Keratinocyte (primary cell): ENCODE data around the gene TEX29. TPM values are rescaled to one million over a fixed set of nuclear protein-coding genes. Genes with fewer than 3 reads are reported as not detected.

Experiments used
- DNase-seq: peaks from one replicate; pipeline ENCODE4 v3.0.0-alpha.2; 2011; ENCODE audit warnings: low read depth, missing footprints, low spot score
- FAIRE-seq: peaks from 2 replicates; lab custom pipeline; 2011; peaks lifted over from hg19 to GRCh38; lab: Jason Lieb, UNC
- H2AFZ ChIP-seq: 2 replicates; pipeline ENCODE4 v1.6.0; 2012; ENCODE audit warnings: low read length, control low read depth, inconsistent platforms; ENCODE audit not compliant: control insufficient read depth
- H3K27ac ChIP-seq: 2 replicates; pipeline ENCODE4 v1.5.1; 2011; ENCODE audit warnings: low read length; ENCODE audit not compliant: control insufficient read depth, insufficient read depth
- H3K27me3 ChIP-seq: 3 replicates; pipeline ENCODE4 v1.6.0; 2011; ENCODE audit warnings: low read length; ENCODE audit not compliant: control insufficient read depth, insufficient read depth; ENCODE audit errors: extremely low read depth
- H3K36me3 ChIP-seq, 2 experiments: 2 replicates in 1 of 2; 3 replicates in 1 of 2; pipeline ENCODE4 v1.5.1; 2011; ENCODE audit warnings: low read length in 2 of 2, mild to moderate bottlenecking in 1 of 2; ENCODE audit not compliant: control insufficient read depth in 2 of 2, insufficient read depth in 2 of 2; ENCODE audit errors: extremely low read depth in 1 of 2
- H3K4me1 ChIP-seq: 3 replicates; pipeline ENCODE4 v1.5.1; 2011; ENCODE audit warnings: low read length; ENCODE audit not compliant: control insufficient read depth, insufficient read depth; ENCODE audit errors: extremely low read depth
- H3K4me2 ChIP-seq: 3 replicates; pipeline ENCODE4 v1.6.0; 2011; ENCODE audit warnings: low read depth, low read length; ENCODE audit not compliant: control insufficient read depth, insufficient read depth; ENCODE audit errors: extremely low read depth
- H3K4me3 ChIP-seq, 3 experiments: fragments of 200-600 bp in 1 of 3; sonication (generic) in 1 of 3; 2 replicates in 2 of 3; 3 replicates in 1 of 3; pipeline ENCODE4 v1.5.1; 2011 to 2016; ENCODE audit warnings: low read length in 3 of 3, mild to moderate bottlenecking in 3 of 3, control low read depth in 2 of 3, inconsistent platforms in 1 of 3, low read depth in 1 of 3, mixed read lengths in 1 of 3, mixed run types in 1 of 3, moderate library complexity in 1 of 3; ENCODE audit not compliant: control insufficient read depth in 2 of 3, insufficient read depth in 2 of 3; ENCODE audit errors: extremely low read depth in 1 of 3
- H3K79me2 ChIP-seq: 2 replicates; pipeline ENCODE4 v1.6.0; 2012; ENCODE audit warnings: low read length; ENCODE audit not compliant: control insufficient read depth, insufficient read depth
- H3K9ac ChIP-seq: 3 replicates; pipeline ENCODE4 v1.6.0; 2011; ENCODE audit warnings: low read length; ENCODE audit not compliant: control insufficient read depth, insufficient read depth; ENCODE audit errors: extremely low read depth
- H3K9me1 ChIP-seq: 3 replicates; pipeline ENCODE4 v1.6.0; 2011; ENCODE audit warnings: low read length; ENCODE audit not compliant: control insufficient read depth, insufficient read depth; ENCODE audit errors: extremely low read depth
- H3K9me3 ChIP-seq: 2 replicates; pipeline ENCODE4 v1.5.1; 2012; ENCODE audit warnings: low read depth, low read length; ENCODE audit not compliant: control insufficient read depth
- H4K20me1 ChIP-seq: 3 replicates; pipeline ENCODE4 v1.6.0; 2011; ENCODE audit warnings: low read length; ENCODE audit not compliant: control insufficient read depth, insufficient read depth; ENCODE audit errors: extremely low read depth
- EZH2 ChIP-seq: IDR thresholded peaks from one replicate; pipeline ENCODE4 v1.6.1; 2012; ENCODE audit warnings: inconsistent platforms, mild to moderate bottlenecking, low read length, moderate library complexity
- dilution Hi-C: fragments of 300-500 bp; cut with MboI; formaldehyde crosslinking; loops from one replicate; pipeline ENCODE4 v1.7.0; 2020; ENCODE audit warnings: low sequenced_read_pairs; ENCODE audit not compliant: extremely low pct_ligation_motif_present
- polyA plus RNA-seq, 5 experiments: library from polyadenylated mRNA; depleted of rRNA in 3 of 5; stranded (reverse) in 3 of 5; stranded (forward) in 1 of 5; unstranded in 1 of 5; fragments of >200 nt; gene quantifications; 1 replicate in 1 of 5; 2 replicates in 3 of 5; 3 replicates in 1 of 5; pipeline versions ENCODE4 v1.2.1 to v1.2.3, GENCODE V29; 2011 to 2012; ENCODE audit warnings: missing spikeins in 2 of 5, low read depth in 1 of 5, low replicate concordance in 1 of 5
- TF ChIP-seq, protein P1 (sequence below), 3 experiments: IDR thresholded peaks in 1 of 3; conservative IDR thresholded peaks in 1 of 3; optimal IDR thresholded peaks in 1 of 3; 2 replicates in 2 of 3; 3 replicates in 1 of 3; pipeline versions ENCODE3 to v1.5.1; 2011; ENCODE audit warnings: low read length in 3 of 3, mild to moderate bottlenecking in 3 of 3, moderate library complexity in 2 of 3, control low read depth in 1 of 3, inconsistent platforms in 1 of 3; ENCODE audit not compliant: insufficient read depth in 2 of 3; ENCODE audit errors: extremely low read depth in 1 of 3

The TEX29 gene
- polyA plus RNA-seq, 1 donor (not counting 4 experiments of a cell fraction or from before 2014, with no cell fraction given): 0.18 TPM

DNA sequence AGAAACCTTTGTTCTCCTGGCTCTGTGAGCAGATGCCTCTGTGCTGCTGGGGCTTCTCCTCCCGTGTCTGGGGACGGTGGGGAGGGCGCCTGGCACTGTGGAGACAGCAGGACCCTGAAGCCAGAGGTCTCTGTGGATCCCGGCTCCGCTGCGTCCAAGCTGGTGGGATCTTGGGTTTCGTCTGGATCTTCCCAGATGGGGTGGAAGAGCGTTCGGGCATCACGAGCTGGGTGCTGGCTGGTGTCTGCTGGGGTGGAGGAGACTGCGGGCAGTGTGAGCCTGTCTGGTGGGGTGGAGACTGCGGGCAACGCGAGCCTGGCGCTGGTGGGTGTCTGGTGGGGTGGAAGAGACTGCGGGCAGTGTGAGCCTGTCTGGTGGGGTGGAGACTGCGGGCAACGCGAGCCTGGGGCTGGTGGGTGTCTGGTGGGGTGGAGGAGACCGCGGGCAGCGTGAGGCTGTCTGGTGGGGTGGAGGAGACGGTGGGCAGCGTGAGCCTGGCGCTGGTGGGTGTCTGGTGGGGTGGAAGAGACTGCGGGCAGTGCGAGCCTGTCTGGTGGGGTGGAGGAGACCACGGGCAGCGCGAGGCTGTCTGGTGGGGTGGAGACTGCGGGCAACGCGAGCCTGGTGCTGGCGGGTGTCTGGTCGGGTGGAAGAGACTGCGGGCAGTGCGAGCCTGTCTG is 5.6 kb downstream of the TEX29 start:
- Histone ChIP-seq H3K79me2 (no peaks in the 10 kb centered on the region), H3K27me3 (no peaks in the 10 kb centered on the region), H3K9me3 (no peaks in the 10 kb centered on the region), H3K4me1 (no peaks in the 10 kb centered on the region), H3K27ac (no peak overlapping the region), H3K4me2 (no peak overlapping the region), H3K36me3 (no peaks in the 10 kb centered on the region), H3K9me1 (no peaks in the 10 kb centered on the region), H4K20me1 (no peaks in the 10 kb centered on the region), H3K4me3 (no peak overlapping the region), H3K9ac (no peak overlapping the region), H2AFZ (no peak overlapping the region)
- DNase-seq: no peak
- TF ChIP-seq, protein P1, sequence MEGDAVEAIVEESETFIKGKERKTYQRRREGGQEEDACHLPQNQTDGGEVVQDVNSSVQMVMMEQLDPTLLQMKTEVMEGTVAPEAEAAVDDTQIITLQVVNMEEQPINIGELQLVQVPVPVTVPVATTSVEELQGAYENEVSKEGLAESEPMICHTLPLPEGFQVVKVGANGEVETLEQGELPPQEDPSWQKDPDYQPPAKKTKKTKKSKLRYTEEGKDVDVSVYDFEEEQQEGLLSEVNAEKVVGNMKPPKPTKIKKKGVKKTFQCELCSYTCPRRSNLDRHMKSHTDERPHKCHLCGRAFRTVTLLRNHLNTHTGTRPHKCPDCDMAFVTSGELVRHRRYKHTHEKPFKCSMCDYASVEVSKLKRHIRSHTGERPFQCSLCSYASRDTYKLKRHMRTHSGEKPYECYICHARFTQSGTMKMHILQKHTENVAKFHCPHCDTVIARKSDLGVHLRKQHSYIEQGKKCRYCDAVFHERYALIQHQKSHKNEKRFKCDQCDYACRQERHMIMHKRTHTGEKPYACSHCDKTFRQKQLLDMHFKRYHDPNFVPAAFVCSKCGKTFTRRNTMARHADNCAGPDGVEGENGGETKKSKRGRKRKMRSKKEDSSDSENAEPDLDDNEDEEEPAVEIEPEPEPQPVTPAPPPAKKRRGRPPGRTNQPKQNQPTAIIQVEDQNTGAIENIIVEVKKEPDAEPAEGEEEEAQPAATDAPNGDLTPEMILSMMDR (optimal IDR thresholded peaks at IDR 0.05 in 1 of 3, IDR thresholded peaks at IDR 0.05 in 1 of 3, conservative IDR thresholded peaks at IDR 0.05 in 1 of 3; ENCODE audit: extremely low read depth in 1 of 3, insufficient read depth in 2 of 3, low read length in 3 of 3): no peak
- TF ChIP-seq EZH2: no peak
- dilution Hi-C loops: no loop called here
- no peak for FAIRE-seq

DNA sequence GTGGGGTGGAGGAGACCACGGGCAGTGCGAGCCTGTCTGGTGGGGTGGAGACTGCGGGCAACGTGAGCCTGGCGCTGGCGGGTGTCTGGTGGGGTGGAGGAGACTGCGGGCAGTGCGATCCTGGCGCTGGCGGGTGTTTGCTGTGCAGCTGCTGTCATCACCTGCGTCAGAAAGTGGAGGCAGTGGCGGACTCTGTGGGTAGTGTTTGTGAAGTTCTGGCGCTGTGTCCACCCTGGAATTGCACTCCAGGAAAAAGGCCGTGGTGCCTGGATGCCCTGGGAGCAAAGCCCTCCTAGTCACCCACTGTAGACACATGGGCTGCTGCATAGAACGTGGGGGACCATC is 6.2 kb downstream of the TEX29 start:
- no peak overlapping the region for H3K27ac ChIP-seq
- H4K20me1 ChIP-seq: no peaks in the 10 kb centered on the region
- FAIRE-seq: no peak
- no peaks in the 10 kb centered on the region for H3K79me2 ChIP-seq
- H3K4me3 ChIP-seq: no peak overlapping the region
- TF ChIP-seq, protein P1 (optimal IDR thresholded peaks at IDR 0.05 in 1 of 3, IDR thresholded peaks at IDR 0.05 in 1 of 3, conservative IDR thresholded peaks at IDR 0.05 in 1 of 3; ENCODE audit: extremely low read depth in 1 of 3, insufficient read depth in 2 of 3, low read length in 3 of 3): no peak
- TF ChIP-seq EZH2: no peak
- H3K9ac ChIP-seq: no peak overlapping the region
- no peaks in the 10 kb centered on the region for H3K9me1 ChIP-seq
- no peak for DNase-seq
- H2AFZ ChIP-seq: no peak overlapping the region
- no peaks in the 10 kb centered on the region for H3K9me3 ChIP-seq
- no peaks in the 10 kb centered on the region for H3K36me3 ChIP-seq
- H3K4me1 ChIP-seq: no peaks in the 10 kb centered on the region
- dilution Hi-C loops: no loop called here
- H3K27me3 ChIP-seq: no peaks in the 10 kb centered on the region
- H3K4me2 ChIP-seq: no peak overlapping the region
